Limb (tissue), 2 donors: Measurements from ENCODE around the gene CAMKK2.
A peak's percentile ranks its signal among the peaks of the same experiment; 100 is the strongest.
"Not testable (repeated sequence)": the region's sequence is repeated elsewhere in the genome, so short reads cannot be mapped to it uniquely, and the experiment has no call there.

Experiments used
- DNase-seq, 2 donors: peaks; one replicate each; pipeline ENCODE4 v3.0.0-alpha.2; 2016; ENCODE audit errors: extremely low spot score in 2 of 2

The CAMKK2 gene

DNA sequence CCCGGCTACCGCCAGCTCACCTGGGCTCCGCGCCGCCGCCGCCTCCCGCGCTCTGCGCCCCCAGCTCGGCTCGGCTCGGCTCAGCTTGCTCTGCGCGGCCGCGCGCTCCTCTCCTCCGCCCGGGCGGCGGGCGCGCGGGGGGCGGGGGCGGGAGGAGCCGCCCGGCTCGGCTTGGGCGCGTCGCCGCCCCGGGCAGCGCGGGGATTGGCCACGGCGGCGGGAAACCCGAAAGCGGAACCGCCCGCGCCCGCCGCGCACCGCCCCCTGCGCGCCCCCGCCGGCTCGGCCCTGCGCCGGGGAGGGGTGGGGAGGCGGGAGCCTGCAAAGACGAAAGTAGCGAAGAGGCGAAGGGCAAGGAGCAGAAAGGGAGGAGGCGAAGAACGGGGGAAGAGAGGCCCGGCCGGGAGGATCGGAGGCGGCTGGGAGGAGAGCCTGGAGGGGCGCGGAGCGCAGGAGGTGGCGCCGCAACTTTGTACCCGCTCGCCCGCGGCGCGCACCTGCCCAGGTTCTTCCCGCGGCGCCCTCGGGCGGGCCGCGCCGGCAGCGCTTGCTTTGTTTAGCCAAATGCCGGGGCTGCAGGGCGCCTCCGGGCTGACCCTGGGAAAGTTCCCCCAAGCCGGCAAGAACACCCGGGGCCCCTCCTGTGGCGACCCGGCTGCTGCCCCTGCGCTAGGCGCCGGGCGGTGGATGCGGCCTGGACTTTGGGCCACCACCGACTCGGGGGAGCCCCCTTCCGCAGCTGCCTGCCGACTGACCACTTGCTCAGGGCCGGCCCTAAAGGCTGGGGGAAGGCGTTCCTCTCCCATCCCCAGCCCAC lies at the start of gene CAMKK2:
CAMKK2 (minus strand) TSS at position 92 of the 817 bp plus-strand sequence. CDS start 22,183 bp downstream, outside the sequence.
- DNase-seq = peak; percentile 87 to 94

DNA sequence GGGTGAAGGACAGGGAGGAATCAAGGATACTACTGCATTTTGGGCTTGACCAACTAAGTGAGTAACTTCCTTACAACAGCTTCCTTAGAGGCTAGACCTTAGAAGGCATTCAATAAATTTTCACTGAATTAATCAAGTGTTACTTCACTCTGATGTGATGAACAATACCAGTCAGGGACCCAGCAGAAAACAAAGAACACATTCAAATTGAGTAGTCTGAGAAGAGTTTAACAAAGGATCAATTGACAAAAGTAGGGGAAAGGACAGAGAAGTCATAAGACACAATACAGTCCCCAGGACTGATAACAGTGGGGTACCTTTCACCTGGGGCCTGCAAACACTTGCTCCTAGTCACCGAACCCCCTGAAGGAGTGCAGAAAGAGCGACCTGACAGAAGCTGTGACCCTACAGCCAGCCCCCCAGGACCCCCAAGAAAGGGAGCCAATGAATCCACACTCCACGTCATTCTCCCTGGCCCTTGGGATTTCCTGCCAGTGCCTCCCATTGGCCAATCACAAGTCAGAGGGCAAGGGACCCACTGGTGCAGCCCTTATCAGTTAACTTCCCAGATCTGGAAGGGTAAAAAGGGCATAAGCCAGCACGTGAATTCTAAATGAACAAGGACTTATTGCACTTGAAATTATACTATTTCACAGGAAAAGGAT lies 48.8 kb upstream of the CAMKK2 start:
- no peak for DNase-seq

DNA sequence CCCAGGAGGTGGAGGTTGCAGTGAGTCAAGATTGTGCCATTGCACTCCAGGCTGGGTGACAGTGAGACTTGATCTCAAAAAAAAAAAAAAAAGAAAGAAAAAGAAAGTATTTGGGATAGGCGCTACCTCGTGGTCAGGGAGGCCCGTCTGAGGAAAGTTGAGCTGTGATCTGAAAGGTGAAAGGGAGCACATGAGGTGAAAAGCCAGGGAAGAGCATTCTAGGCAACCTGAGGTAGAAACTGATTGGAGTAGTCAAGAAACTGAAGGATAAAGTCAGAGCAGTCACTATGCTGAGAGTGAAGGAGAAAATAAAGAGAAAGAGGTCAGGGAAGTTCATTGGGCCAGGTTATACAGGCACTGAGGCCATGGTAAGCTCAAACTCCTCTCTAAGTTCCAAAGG lies 48.0 kb upstream of the CAMKK2 start:
- no peak for DNase-seq

DNA sequence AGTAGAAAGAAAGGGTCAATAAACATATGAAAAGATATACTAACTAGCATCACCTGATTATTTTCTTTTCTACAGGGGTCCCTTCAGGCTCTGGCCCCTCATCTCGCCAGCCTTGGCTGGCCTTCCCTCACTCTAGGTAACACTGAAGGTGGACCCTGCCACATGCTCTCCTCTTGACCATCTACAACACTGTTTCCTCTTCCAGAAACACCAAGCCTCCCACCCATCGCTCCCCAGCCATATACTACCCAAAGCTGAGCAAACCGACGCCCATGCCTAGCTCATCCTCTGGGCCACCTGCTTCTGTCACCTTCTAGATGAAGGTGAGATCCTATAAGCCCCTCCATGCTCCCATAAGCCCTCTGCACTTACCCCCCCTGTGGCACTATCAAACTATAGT lies 40.9 kb upstream of the CAMKK2 start:
- DNase-seq = no peak

DNA sequence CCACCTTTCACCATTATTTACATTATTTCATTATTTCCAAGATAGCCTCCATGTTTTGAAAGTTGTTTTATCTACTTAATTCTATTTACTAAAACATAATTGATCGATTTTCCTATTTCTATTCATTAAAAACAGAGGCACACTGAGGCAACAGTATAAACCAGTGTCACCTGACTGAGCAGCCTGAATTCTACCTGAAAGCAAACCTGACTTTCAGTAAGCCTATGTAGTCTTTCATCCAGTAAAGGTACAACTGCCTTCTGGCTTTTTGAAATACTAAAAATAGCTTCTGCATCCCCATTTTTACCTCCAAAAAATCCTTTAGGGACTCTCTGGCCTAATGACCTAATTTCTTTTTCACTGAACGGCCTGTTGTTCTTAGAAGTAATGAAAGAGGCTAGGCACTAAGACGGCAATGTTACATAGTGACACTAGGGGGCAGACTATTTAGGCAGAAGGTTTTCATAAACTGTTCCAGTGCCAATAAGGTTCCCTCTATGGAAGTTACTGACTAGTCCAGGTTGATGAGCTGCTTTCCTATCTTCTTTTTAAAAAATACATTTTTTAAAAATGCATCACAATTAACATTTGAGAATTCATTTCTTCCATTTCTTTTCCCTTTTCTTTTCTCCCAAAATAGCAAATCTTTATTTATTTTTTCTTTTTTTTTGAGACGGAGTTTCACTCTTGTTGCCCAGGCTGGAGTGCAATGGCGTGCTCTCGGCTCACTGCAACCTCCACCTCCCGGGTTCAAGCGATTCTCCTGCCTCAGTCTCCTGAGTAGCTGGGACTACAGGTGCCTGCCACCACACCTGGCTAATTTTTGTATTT lies 38.2 kb upstream of the CAMKK2 start:
- DNase-seq = peak in 1 of 2 donors; percentile 85

DNA sequence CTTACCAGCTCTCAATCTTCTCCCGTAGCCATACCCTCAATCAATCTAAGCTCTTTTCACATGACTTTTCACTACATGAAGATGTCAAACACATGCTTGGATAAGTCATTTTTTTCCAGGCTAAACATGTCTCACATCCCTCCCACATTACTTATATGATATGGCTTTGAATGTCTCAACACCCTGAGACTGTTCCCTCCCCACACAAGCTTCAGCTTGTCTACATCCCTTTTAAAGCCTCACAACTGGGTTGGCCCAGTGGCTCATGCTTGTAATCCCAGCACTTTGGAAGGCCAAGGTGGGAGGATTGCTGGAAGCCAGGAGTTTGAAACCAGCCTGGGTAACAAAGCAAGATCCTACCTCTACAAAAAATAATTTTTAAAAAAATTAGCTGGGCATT lies 37.2 kb upstream of the CAMKK2 start:
- no peak for DNase-seq

DNA sequence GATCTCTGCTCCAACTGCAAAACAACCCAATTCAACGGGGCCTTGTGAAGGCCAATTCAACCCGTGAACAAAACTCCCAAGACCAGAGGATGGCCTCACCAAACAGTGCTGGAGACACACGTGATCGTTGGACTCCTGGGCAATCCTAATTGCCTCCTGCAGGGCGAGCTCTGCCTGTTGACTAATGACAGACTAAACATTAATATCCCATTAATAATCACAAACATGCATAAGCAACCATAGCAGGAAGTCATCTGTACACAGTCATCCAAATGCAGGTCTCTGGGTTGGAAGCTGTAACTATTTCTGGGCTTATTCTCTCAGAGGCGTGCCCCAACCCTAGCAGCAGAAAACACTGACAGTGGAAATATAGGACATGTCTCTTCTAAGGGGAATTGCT lies 34.7 kb upstream of the CAMKK2 start:
- no peak for DNase-seq

DNA sequence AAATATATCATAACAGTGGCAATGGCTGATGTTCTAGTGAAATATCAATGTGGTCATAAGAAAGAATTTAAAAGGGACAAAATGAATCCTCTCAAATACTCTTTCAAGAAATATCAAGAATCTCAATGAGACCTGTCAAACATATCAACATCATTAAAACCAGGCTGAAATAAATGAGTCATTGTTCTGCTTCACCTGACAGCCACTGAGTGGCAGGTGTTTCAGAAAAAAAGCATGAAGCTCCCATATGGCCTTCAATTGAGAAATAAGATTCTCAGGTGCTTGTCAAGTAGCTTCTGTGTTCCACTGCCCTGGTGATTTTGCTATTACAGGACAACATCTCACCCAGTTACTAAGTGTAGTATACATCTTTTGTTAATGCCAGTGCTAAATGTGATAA lies 34.2 kb upstream of the CAMKK2 start:
- DNase-seq = no peak

DNA sequence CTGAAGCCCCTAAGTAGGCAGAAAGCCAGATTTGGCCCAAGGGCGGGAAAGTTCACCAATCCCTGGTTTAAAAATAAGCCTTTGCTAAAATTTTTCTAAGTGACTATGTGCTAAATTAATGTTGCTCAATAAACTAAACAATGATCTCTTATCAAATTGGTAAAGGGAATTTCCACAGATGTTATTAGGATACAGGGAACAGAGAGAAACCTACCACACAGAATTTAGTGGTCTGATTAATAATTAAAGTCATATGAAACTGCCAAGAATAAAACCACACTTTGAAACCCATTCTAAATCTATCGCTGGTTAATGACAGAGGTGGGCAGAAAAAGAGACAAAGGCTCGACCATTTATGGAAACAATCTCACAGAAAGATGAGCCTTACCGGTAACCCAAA lies 33.7 kb upstream of the CAMKK2 start:
- DNase-seq = no peak

DNA sequence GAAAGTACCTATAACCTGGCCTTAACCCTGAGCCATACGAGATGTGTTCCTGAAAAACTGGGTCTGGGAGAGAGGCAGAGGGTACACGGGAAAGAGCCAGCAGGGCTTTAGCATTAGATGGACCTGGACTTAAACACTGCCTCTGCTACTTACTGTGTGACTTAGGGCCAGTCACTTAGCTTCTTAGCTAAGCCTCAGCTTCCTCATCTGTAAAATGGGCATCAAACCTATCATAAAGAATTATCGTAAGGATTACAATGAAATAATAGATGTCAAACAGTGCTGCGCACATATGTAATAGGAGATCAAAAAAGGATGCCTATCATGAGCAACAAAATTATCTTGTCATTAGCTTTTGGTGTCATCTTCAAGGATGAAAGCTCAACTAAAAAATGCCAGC lies 32.1 kb upstream of the CAMKK2 start:
- DNase-seq = no peak

DNA sequence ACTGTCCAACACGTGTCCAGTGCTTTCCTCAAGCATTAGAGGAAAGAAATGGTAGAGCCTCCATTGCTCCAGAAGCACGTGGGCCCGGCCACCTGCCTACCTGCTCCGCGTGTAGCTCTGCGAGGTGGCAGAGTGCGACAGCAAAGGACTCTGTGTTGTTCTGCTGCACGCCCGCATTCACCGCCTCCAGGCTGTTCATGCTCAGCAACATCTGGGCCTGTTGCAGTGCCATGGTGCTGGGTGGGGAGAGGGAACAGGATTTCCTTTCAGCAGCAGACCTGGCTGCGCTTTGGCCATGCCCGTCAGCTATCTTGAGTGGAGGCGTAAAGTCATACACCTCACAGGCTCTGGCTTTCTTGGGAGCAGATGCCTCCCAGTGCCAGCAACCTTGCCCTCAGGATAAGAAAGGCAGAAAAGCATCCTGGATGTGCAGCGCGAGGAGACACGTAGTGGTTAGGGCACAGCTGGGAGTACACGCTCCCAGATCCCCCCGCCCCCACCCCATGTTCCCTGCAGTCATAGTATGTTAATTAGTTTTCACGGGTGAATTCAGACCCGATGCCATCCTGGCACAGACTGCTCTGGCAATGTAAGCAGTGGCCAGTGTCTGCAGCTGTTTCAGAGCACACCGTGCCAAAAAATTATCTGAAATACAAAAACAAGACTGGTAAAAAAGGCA lies 30.6 kb upstream of the CAMKK2 start:
- peak in 1 of 2 donors; percentile 3 for DNase-seq

DNA sequence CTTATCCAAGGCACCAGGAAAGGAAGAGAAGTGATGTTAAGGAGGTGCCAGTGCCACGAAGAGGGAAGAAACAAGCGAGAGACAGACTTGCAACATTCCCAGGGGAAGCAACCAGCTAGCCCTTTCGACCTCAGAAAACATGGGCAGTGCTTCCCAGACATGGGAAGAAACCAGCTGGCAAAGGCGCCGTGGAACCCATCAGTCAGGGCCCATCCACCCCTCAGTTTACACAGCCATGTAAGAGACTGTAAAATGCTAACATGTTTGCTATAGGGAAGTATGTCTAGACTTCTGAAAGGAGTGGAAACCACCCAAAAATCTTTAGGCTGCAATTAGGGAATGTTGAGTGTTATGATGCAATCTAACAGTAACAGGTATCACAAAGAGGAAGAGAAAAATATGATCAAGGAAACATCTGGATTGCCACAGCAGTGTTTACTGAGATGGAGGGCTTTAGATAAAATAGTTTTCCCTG lies 29.4 kb upstream of the CAMKK2 start:
- no peak for DNase-seq

DNA sequence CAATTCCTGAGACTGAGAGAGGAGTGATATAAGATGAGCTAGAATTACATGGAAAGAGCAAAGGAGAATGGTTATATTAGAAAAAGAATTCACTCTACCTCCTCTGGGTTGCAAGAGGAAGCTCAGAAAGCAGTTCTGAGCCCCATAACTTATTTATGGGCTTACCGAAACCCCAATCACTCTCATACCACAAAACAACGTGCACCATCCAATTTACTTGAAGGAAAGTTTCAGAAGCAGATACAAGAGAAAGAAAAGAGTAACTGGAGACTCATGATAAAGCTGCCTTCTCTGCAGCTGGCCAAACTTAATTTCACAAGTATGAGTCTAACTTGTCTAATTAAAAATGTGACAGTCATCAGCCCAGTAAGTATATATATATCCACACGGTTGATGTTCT lies 27.4 kb upstream of the CAMKK2 start:
- DNase-seq = no peak

DNA sequence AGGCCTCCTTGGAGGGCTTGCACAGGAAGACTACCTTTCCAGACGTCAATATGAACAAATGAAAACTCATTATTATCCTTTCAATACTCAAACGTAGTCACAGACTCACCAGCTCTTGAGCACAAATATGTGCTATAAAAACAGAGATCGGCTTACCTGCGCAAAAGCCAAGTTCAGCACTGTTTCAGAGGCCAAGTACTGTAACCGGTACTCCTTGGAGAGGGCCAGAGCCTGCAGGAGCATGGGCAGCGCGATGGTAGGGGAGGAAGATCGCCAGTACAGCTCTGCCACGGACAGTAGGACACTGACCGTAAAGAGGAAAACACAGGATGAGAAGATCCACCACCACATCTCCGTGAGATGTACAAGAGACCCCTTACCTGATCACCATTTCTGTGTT lies 21.6 kb upstream of the CAMKK2 start:
- no peak for DNase-seq

DNA sequence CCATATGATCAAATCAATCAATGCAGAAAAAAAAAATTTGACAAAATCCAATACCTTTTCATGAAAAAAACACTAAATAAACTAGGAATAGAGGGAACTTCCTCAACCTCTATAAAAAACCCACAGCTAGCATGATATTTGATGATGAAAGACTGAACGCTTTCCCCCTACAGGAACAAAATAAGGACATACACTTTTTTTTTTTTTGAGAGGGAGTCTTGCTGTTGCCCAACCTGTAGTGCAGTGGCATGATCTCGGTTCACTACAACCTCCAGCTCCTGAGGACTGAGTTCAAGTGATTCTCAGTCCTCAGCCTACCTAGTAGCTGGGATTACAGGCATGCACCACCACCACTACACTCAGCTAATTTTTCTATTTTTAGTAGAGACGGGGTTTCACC lies 17.9 kb upstream of the CAMKK2 start:
- DNase-seq = no peak

DNA sequence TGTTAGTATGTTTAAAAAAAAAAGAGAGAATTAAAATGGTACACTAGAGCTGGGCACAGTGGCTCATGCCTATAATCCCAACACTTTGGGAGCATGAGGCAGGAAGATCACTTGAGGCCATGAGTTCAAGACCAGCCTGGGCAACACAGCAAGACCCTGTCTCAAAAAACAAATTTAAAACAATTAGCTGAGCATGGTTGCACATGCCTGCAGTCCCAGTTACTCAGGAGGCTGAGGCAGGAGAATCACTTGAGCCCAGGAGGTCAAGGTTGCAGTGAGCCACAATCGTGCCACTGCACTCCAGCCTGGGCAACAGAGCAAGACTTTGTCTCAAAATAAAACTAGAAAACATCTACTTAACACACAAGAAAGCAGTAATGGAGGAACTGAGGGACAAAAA lies 13.7 kb upstream of the CAMKK2 start:
- DNase-seq = not testable (repeated sequence)

DNA sequence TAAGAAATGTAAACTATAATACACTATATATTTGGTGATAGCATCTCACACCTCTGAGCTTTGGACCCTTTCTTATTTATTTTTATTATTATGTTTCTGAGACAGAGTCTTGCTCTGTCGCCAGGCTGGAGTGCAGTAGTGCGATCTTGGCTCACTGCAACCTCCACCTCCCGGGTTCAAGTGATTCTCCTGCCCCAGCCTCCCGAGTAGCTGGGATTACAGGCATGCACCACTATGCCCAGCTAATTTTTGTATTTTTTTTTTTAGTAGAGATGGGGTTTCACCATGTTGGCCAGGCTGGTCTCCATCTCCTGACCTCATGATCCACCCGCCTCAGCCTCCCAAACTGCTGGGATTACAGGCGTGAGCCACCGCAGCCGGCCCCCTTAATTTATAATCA lies 10.9 kb upstream of the CAMKK2 start:
- DNase-seq = not testable (repeated sequence)

DNA sequence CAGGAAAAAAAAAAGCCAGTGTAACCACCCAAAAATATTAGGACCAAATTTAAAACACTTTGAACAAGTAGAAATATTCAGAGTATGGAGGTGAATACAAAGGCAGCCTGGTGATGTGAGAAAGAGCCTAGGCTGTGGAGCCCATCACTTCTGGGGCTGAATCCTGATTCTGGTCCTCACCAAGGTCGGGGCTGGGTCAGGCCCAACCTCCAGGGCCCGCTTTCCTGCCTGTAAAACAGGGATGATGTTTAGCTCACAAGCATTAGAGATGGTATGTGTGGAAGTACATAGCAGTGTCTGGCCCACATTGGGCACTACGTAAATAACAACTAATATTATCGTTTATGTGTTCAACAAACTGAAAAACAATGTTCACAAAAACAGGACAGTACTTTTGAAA lies 7.8 kb upstream of the CAMKK2 start:
- DNase-seq = no peak

DNA sequence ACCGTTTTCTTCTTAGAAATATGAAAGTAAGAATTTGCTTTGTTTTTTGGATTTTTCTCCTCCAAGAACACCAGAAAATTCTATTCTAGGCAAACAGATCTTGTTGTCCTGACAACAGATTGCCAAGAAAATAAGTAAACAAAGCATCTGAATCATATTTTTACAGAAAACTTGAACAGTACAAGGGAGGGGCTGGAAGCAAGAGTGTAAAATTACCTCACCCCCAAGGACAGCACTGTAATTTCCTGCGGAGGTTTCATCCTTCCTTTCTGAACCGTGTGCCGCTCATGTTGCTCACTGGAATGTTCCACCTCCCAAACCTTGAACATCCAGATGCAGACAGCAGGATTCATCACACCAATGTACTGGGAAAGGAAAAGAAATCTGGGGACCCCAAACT lies 5.4 kb upstream of the CAMKK2 start:
- DNase-seq = no peak

DNA sequence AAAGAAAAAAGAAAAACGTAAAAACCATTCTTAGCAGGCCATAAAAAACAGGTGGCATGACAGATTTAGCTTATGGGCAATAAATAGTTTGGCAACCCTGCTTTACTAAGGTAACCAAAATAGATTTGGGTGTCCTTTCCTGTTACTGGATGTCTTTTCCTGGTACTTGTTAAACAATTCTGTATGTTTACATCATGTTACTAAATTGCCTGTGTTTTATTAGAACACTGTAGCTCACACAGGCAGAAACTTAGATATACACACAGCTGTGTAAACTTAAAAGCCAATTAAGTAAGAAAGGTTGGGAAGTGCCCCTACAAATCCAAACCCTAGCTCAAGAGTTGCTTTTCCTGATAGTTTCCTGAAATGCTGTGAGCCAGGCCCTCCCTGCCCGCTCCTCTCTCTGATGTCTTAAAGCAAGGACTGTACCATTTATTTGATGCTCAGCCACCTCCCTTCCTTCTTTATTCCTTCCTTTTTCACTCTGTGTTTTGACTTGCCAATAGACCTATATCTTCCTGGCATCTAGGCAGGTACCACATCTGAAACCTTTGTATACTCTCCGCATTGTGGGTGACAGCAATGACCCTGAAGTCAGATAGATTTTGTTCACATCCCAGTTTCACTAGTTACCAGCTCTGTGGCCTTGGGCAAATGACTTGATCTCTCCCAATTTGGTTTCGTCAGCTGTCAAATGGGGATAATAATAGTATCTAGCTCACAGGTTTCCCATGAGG lies 3.7 kb upstream of the CAMKK2 start:
- DNase-seq = no peak

DNA sequence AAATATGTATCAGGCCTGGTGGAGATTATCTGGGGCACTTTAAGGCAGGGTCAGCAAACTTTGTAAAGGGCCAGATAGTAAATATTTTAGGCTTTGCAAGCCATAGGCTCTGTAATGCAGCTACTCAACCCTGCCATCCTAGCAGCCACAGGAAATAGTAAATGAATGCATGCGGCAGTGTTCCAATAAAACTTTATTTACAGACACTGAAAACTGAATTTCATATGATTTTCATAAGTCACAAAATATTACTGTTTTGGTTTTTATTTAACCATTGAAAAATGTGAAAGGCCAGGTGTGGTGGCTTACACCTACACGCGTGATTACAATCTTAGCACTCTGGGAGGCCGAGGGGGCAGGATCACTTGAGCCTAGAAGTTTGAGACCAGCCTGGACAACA lies 3.2 kb upstream of the CAMKK2 start:
- DNase-seq = no peak
